Activated T-helper 9 cell treated with anti-CD3 and anti-CD28 coated beads, Interleukin-2, amount 50 U/mL, for 16 hours (primary cell): Measurements from ENCODE around the gene SEZ6L.

ENCODE experiments used
- DNase-seq: peaks from one replicate; pipeline ENCODE4 v3.0.0-alpha.2; 2020; ENCODE audit warnings: low read depth

Gene SEZ6L

GRCh38 chr22:26334232-26334631 lies 165.0 kb downstream of the SEZ6L start:
- DNase-seq: no peak

GRCh38 chr22:26336773-26337172 lies 167.5 kb downstream of the SEZ6L start:
- DNase-seq: no peak

GRCh38 chr22:26339755-26340154 lies 170.5 kb downstream of the SEZ6L start:
- DNase-seq: no peak

- DNase-seq: no peak
Observed at GRCh38 chr22:26342745-26343410, 173.6 kb downstream of the SEZ6L start.

GRCh38 chr22:26345496-26345895 lies 176.2 kb downstream of the SEZ6L start:
- no peak for DNase-seq

- DNase-seq: no peak
Observed at GRCh38 chr22:26348810-26349526, 179.7 kb downstream of the SEZ6L start.

- DNase-seq: no peak
Observed at GRCh38 chr22:26354707-26355106, 185.4 kb downstream of the SEZ6L start.

GRCh38 chr22:26357281-26357680 lies 188.0 kb downstream of the SEZ6L start:
- no peak for DNase-seq

GRCh38 chr22:26357813-26358212 lies 188.6 kb downstream of the SEZ6L start:
- no peak for DNase-seq

GRCh38 chr22:26359156-26359555 lies 189.9 kb downstream of the SEZ6L start:
- DNase-seq: no peak

- peak; percentile 40 for DNase-seq
Observed at GRCh38 chr22:26360169-26360885, 191.1 kb downstream of the SEZ6L start.

- no peak for DNase-seq
Observed at GRCh38 chr22:26362471-26362870, 193.2 kb downstream of the SEZ6L start.

GRCh38 chr22:26364066-26365015 lies 195.1 kb downstream of the SEZ6L start:
- peak; percentile 20 for DNase-seq

GRCh38 chr22:26367402-26368245 lies 198.4 kb downstream of the SEZ6L start:
- DNase-seq: peak; percentile 41

GRCh38 chr22:26372890-26373289 lies 203.6 kb downstream of the SEZ6L start:
- DNase-seq: no peak

- no peak for DNase-seq
Observed at GRCh38 chr22:26374391-26375026, 205.2 kb downstream of the SEZ6L start.

- no peak for DNase-seq
Observed at GRCh38 chr22:26377170-26377830, 208.0 kb downstream of the SEZ6L start.

- no peak for DNase-seq
Observed at GRCh38 chr22:26380072-26380830, 211.0 kb downstream of the SEZ6L start.

GRCh38 chr22:26382782-26383181 lies 213.5 kb downstream of the SEZ6L start:
- DNase-seq: no peak
